ENCODE data around the gene CYP4F22. TPM values are rescaled to one million over a fixed set of nuclear protein-coding genes. Genes with fewer than 3 reads are reported as not detected.

The CYP4F22 gene
- total and polyA plus RNA-seq, 10 of the 15 experiments (the other 5 are each of a cell fraction or from before 2014, with no cell fraction given) = not detected

- TF ChIP-seq MAX (IDR thresholded peaks at IDR 0.05; ENCODE audit: low read depth, low read length) (peak; percentile 84), POLR2A (IDR thresholded peaks at IDR 0.05; ENCODE audit: low read depth, low read length) (peak; percentile 53; the same call in 1 of the 2 replicates), SRF (IDR thresholded peaks at IDR 0.05; ENCODE audit: low read depth in 2 of 2, low read length in 2 of 2) (no peak), RAD51 (IDR thresholded peaks at IDR 0.05) (peak; percentile 85), PAX8 (IDR thresholded peaks at IDR 0.05) (no peak), RELA (IDR thresholded peaks at IDR 0.05; ENCODE audit: borderline replicate concordance, partially characterized antibody) (no peak)
Measured at GRCh38 chr19:15464394-15465385, 43.6 kb upstream of the CYP4F22 start, which contains the start of gene RASAL3 (continued).

- H3K9ac ChIP-seq (ENCODE audit: control insufficient read depth, insufficient read depth, low read length) = peak overlapping the region; percentile 3; the same call in 1 of the 2 replicates
- ChIA-PET CTCF (interaction anchor here (1.0 to 2.1 kb wide), 4 partner anchors 17 to 204 kb away, joined by 3 to 7 read pairs (median 4); partner anchors contain the start of gene AKAP8L), POLR2A (interaction anchor here (0.6 to 1.8 kb wide), 9 partner anchors 29 to 1220 kb away, joined by 3 to 6 read pairs (median 3); partner anchors contain the start of genes AKAP8 and AKAP8L), SMC1A (ENCODE audit: uncharacterized antibody, unreplicated experiment) (interaction anchor here (0.8 to 6.0 kb wide), 5 partner anchors 11 to 133 kb away, joined by 3 to 26 read pairs (median 3); partner anchors contain the start of gene AKAP8L), RAD21 (ENCODE audit: unreplicated experiment) (interaction anchor here (1.2 to 2.4 kb wide), 3 partner anchors 26 to 48 kb away, joined by 3 to 9 read pairs (median 3); partner anchors contain the start of gene AKAP8L)
- H3K4me1 ChIP-seq (ENCODE audit: control insufficient read depth, insufficient read depth, low read length) = peaks cover 22% of the 10 kb centered on the region
- peak overlapping the region; percentile 80 for H3K27ac ChIP-seq (ENCODE audit: control insufficient read depth, insufficient read depth)
- peak overlapping the region; percentile 37 for H2AFZ ChIP-seq (ENCODE audit: control insufficient read depth, low read depth, low read length)
- no peaks in the 10 kb centered on the region; the same call in 2 of the 3 replicates for H3K9me3 ChIP-seq (replicated peaks; ENCODE audit: control insufficient read depth, insufficient read depth, low read length)
- no TSS peak for BruUV-seq (replicated peaks)
- FAIRE-seq (peak; percentile 97), ATAC-seq (peak; percentile 71), DNase-seq (ENCODE audit: low read depth, low spot score) (peak; percentile 97)
- H3K4me2 ChIP-seq (ENCODE audit: control insufficient read depth, insufficient read depth) = peak overlapping the region; percentile 40
- H3K36me3 ChIP-seq (ENCODE audit: control insufficient read depth in 2 of 2, insufficient read depth in 2 of 2, low read length in 1 of 2) = no peaks in the 10 kb centered on the region; a peak in 1 of 4 replicates
- WGBS (ENCODE audit: insufficient coverage, insufficient replicate concordance, low lambda C conversion rate, missing lambda C conversion rate) = 5% methylated on average over 8 of the region's 8 CpGs
- in situ Hi-C loops (cut with MboI) (no loop called here), intact Hi-C loops (cut with micrococcal nuclease; ENCODE audit: unreplicated experiment) (loop anchor here (5.0 to 10.0 kb wide), 2 partner anchors 52 to 90 kb away; partner anchors contain the start of gene AKAP8L)
- peak overlapping the region; percentile 17; the same call in 1 of the 2 replicates for H3K4me3 ChIP-seq
- H3K27me3 ChIP-seq (replicated peaks in 1 of 2; ENCODE audit: control insufficient read depth in 2 of 2, insufficient read depth in 2 of 2, low read length in 1 of 2) = no peaks in the 10 kb centered on the region
- H3K79me2 ChIP-seq (ENCODE audit: control insufficient read depth, insufficient read depth, low read length) = peaks cover 17% of the 10 kb centered on the region
- no peaks in the 10 kb centered on the region for H4K20me1 ChIP-seq (ENCODE audit: control insufficient read depth, insufficient read depth)
- TF ChIP-seq IKZF2 (IDR thresholded peaks at IDR 0.05) = peak in 1 of 2 experiments; percentile 42; a peak in 1 of 4 replicates
- 0 out of 2 replicates have a peak, but pooled peaks have one; percentile 16 for TF ChIP-seq BCL11A (IDR thresholded peaks at IDR 0.05; ENCODE audit: low read depth, low read length)
- TF ChIP-seq RB1 (IDR thresholded peaks at IDR 0.05; ENCODE audit: borderline replicate concordance) = no peak
- no peak for TF ChIP-seq GATAD2B (conservative IDR thresholded peaks at IDR 0.05; ENCODE audit: low read depth)
- TF ChIP-seq MEF2A (IDR thresholded peaks at IDR 0.05; ENCODE audit: insufficient read depth, low read depth, low read length) = 0 out of 2 replicates have a peak, but pooled peaks have one; percentile 10
- TF ChIP-seq CREM (IDR thresholded peaks at IDR 0.05; ENCODE audit: low read depth) = peak; percentile 46; the same call in 1 of the 2 replicates
- TF ChIP-seq PAX8 (IDR thresholded peaks at IDR 0.05) = no peak
- no peak for TF ChIP-seq SMC3 (IDR thresholded peaks at IDR 0.05; ENCODE audit: borderline replicate concordance, low read length)
- TF ChIP-seq SMARCA5 (IDR thresholded peaks at IDR 0.05) = peak; percentile 95
- TF ChIP-seq JUNB (IDR thresholded peaks at IDR 0.05) = peak; percentile 76
- TF ChIP-seq EP300 (IDR thresholded peaks at IDR 0.05; ENCODE audit: borderline replicate concordance in 1 of 2, control insufficient read depth in 1 of 2, low read depth in 2 of 2, low read length in 2 of 2) = peak in 1 of 2 experiments; percentile 25; a peak in 1 of 4 replicates
- TF ChIP-seq SP1 (IDR thresholded peaks at IDR 0.05; ENCODE audit: low read depth, low read length) = peak; percentile 32
- peak; percentile 77 for TF ChIP-seq RUNX3 (IDR thresholded peaks at IDR 0.05; ENCODE audit: low read length)
- peak; percentile 24; the same call in 1 of the 2 replicates for TF ChIP-seq YY1 (IDR thresholded peaks at IDR 0.05; ENCODE audit: low read depth, low read length)
- 0 out of 3 replicates have a peak, but pooled peaks have one; percentile 2 for TF ChIP-seq POU2F2 (IDR thresholded peaks at IDR 0.05; ENCODE audit: borderline replicate concordance, low read depth, low read length)
- TF ChIP-seq ZNF217 (IDR thresholded peaks at IDR 0.05) = peak; percentile 55; the same call in 1 of the 2 replicates
Measured at GRCh38 chr19:15466851-15467733, 41.2 kb upstream of the CYP4F22 start.

Measured in GM12878 (cell line).